ENCODE data around the gene MOCS2. TPM values are rescaled to one million over a fixed set of nuclear protein-coding genes. Genes with fewer than 3 reads are reported as not detected.

Gene MOCS2
- total and polyA plus RNA-seq, 2 donors from 2014 or later: 52.2 to 168 TPM

GRCh38 chr5:53133020-53133419 lies 23.5 kb upstream of the MOCS2 start:
- intact Hi-C loops (cut with DNase I): no loop called here
- Histone ChIP-seq H3K9me3 (ENCODE audit: control insufficient read depth in 2 of 3, insufficient read depth in 1 of 3, low read length in 3 of 3) (no peaks in the 10 kb centered on the region), H3K27ac (ENCODE audit: low read depth in 2 of 2, low read length in 2 of 2) (no peak overlapping the region), H3K36me3 (ENCODE audit: control insufficient read depth in 2 of 3, insufficient read depth in 3 of 3, low read length in 3 of 3) (no peaks in the 10 kb centered on the region), H3K4me1 (ENCODE audit: control insufficient read depth in 2 of 3, insufficient read depth in 2 of 3, low read depth in 1 of 3, low read length in 3 of 3) (no peaks in the 10 kb centered on the region), H3K27me3 (ENCODE audit: control insufficient read depth, insufficient read depth, low read length) (no peaks in the 10 kb centered on the region), H3K4me3 (ENCODE audit: low read length in 3 of 3) (no peak overlapping the region), H3K9ac (ENCODE audit: low read length in 3 of 3) (no peak overlapping the region)
- DNase-seq: no peak
- FAIRE-seq: no peak
- TF ChIP-seq, protein P1, sequence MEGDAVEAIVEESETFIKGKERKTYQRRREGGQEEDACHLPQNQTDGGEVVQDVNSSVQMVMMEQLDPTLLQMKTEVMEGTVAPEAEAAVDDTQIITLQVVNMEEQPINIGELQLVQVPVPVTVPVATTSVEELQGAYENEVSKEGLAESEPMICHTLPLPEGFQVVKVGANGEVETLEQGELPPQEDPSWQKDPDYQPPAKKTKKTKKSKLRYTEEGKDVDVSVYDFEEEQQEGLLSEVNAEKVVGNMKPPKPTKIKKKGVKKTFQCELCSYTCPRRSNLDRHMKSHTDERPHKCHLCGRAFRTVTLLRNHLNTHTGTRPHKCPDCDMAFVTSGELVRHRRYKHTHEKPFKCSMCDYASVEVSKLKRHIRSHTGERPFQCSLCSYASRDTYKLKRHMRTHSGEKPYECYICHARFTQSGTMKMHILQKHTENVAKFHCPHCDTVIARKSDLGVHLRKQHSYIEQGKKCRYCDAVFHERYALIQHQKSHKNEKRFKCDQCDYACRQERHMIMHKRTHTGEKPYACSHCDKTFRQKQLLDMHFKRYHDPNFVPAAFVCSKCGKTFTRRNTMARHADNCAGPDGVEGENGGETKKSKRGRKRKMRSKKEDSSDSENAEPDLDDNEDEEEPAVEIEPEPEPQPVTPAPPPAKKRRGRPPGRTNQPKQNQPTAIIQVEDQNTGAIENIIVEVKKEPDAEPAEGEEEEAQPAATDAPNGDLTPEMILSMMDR (IDR thresholded peaks at IDR 0.05; ENCODE audit: borderline replicate concordance, extremely low read depth, insufficient read depth): no peak

GRCh38 chr5:53130266-53130665 lies 20.7 kb upstream of the MOCS2 start:
- intact Hi-C loops (cut with DNase I): no loop called here
- DNase-seq (peak in 1 of 5 donors; percentile 3), FAIRE-seq (no peak)
- H3K4me3 ChIP-seq (ENCODE audit: low read length in 3 of 3): no peak overlapping the region
- H3K9ac ChIP-seq (ENCODE audit: low read length in 3 of 3): no peak overlapping the region
- no peaks in the 10 kb centered on the region for H3K36me3 ChIP-seq (ENCODE audit: control insufficient read depth in 2 of 3, insufficient read depth in 3 of 3, low read length in 3 of 3)
- H3K27me3 ChIP-seq (ENCODE audit: control insufficient read depth, insufficient read depth, low read length): no peaks in the 10 kb centered on the region
- H3K9me3 ChIP-seq (ENCODE audit: control insufficient read depth in 2 of 3, insufficient read depth in 1 of 3, low read length in 3 of 3): no peaks in the 10 kb centered on the region
- TF ChIP-seq, protein P1 (IDR thresholded peaks at IDR 0.05; ENCODE audit: borderline replicate concordance, extremely low read depth, insufficient read depth): no peak
- no peak overlapping the region for H3K27ac ChIP-seq (ENCODE audit: low read depth in 2 of 2, low read length in 2 of 2)
- no peaks in the 10 kb centered on the region for H3K4me1 ChIP-seq (ENCODE audit: control insufficient read depth in 2 of 3, insufficient read depth in 2 of 3, low read depth in 1 of 3, low read length in 3 of 3)

DNA sequence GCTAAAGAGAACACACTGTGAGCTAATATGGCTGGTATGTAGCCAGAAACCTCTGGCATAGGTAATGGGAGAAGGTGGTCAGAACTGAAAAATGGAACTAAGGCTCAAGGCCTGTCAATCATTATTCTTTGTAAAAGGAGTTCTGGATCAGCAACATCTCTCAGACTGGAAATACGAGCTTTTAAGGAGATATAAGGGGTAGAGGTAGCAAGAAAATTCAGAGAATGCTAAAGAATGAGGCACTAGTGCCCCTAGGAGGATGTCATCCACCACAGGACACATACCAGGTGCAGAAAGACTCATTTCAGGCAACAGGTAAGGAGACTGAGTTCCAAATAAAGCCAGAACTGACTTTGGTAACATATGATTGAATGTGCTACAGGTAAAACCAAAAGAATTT lies 18.9 kb upstream of the MOCS2 start:
- H3K27me3 ChIP-seq (ENCODE audit: control insufficient read depth, insufficient read depth, low read length): no peaks in the 10 kb centered on the region
- TF ChIP-seq, protein P1 (IDR thresholded peaks at IDR 0.05; ENCODE audit: borderline replicate concordance, extremely low read depth, insufficient read depth): no peak
- intact Hi-C loops (cut with DNase I): no loop called here
- DNase-seq: no peak
- no peak overlapping the region for H3K4me3 ChIP-seq (ENCODE audit: low read length in 3 of 3)
- no peak overlapping the region for H3K9ac ChIP-seq (ENCODE audit: low read length in 3 of 3)
- H3K36me3 ChIP-seq (ENCODE audit: control insufficient read depth in 2 of 3, insufficient read depth in 3 of 3, low read length in 3 of 3): no peaks in the 10 kb centered on the region
- H3K9me3 ChIP-seq (ENCODE audit: control insufficient read depth in 2 of 3, insufficient read depth in 1 of 3, low read length in 3 of 3): no peaks in the 10 kb centered on the region
- no peak overlapping the region for H3K27ac ChIP-seq (ENCODE audit: low read depth in 2 of 2, low read length in 2 of 2)
- no peaks in the 10 kb centered on the region for H3K4me1 ChIP-seq (ENCODE audit: control insufficient read depth in 2 of 3, insufficient read depth in 2 of 3, low read depth in 1 of 3, low read length in 3 of 3)
- FAIRE-seq: no peak

DNA sequence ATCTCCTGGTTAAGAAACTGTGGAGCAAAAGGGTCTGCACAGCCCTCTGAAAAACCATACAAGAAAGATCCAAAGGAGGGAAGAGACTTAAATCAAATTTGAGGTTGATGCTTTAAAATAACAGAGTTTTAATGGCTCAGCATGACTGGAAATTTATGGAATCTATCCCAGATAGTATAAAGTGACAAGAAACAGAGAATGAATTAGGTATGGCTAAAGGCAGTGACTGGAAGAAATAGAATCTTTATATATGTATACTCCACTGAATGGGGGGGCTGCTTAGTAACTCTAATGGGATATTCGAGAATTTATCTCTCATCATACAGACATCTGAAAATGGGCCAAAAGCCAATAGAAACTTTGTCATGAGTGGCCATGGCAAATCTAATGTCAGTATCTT lies 17.6 kb upstream of the MOCS2 start:
- TF ChIP-seq, protein P1 (IDR thresholded peaks at IDR 0.05; ENCODE audit: borderline replicate concordance, extremely low read depth, insufficient read depth): no peak
- no peaks in the 10 kb centered on the region for H3K4me1 ChIP-seq (ENCODE audit: control insufficient read depth in 2 of 3, insufficient read depth in 2 of 3, low read depth in 1 of 3, low read length in 3 of 3)
- FAIRE-seq: no peak

More for the DNA sequence above, 17.6 kb upstream of the MOCS2 start:
- no peaks in the 10 kb centered on the region for H3K36me3 ChIP-seq (ENCODE audit: control insufficient read depth in 2 of 3, insufficient read depth in 3 of 3, low read length in 3 of 3)
- no peak overlapping the region for H3K9ac ChIP-seq (ENCODE audit: low read length in 3 of 3)
- no peaks in the 10 kb centered on the region for H3K9me3 ChIP-seq (ENCODE audit: control insufficient read depth in 2 of 3, insufficient read depth in 1 of 3, low read length in 3 of 3)
- peak in 1 of 5 donors; percentile 7 for DNase-seq
- H3K27ac ChIP-seq (ENCODE audit: low read depth in 2 of 2, low read length in 2 of 2): no peak overlapping the region
- H3K4me3 ChIP-seq (ENCODE audit: low read length in 3 of 3): no peak overlapping the region
- no peaks in the 10 kb centered on the region for H3K27me3 ChIP-seq (ENCODE audit: control insufficient read depth, insufficient read depth, low read length)
- intact Hi-C loops (cut with DNase I): no loop called here
